ENCODE results near the gene CLEC4C. TPM values are rescaled to one million over a fixed set of nuclear protein-coding genes. Genes with fewer than 3 reads are reported as not detected.

The CLEC4C gene
- total RNA-seq, 1 donor from 2014 or later, result not detected

GRCh38 chr12:7705846-7706245 lies 41.3 kb downstream of the CLEC4C start:
- DNase-seq (ENCODE audit: extremely low spot score, unreplicated experiment), result no peak
- peaks cover 5% of the 10 kb centered on the region for H3K27me3 Mint-ChIP-seq
- H3K4me1 Mint-ChIP-seq (ENCODE audit: unreplicated experiment), result no peaks in the 10 kb centered on the region
- H3K36me3 Mint-ChIP-seq, result no peaks in the 10 kb centered on the region
- H3K9me3 Mint-ChIP-seq, result no peaks in the 10 kb centered on the region
- no peak for TF ChIP-seq CTCF (conservative IDR thresholded peaks at IDR 0.05)
- H3K4me3 Mint-ChIP-seq, result no peak overlapping the region
- no peak overlapping the region for H3K27ac Mint-ChIP-seq

- Mint-ChIP-seq H3K9me3 (no peaks in the 10 kb centered on the region), H3K27ac (no peak within 1 kb of the TSS), H3K36me3 (no peaks in the 10 kb centered on the region), H3K4me1 (ENCODE audit: unreplicated experiment) (no peaks in the 10 kb centered on the region), H3K27me3 (peaks cover 21% of the 10 kb centered on the region), H3K4me3 (no peak within 1 kb of the TSS)
- DNase-seq (ENCODE audit: extremely low spot score, unreplicated experiment), result no peak
- no peak for TF ChIP-seq CTCF (conservative IDR thresholded peaks at IDR 0.05)
These were observed 51.5 kb downstream of the CLEC4C start, which contains the start of gene GDF3 for GRCh38 chr12:7695566-7696197. Gene GDF3, minus strand, starts transcription at chr12:7695775. Its CDS starts 47 bp downstream, at chr12:7695728.

GRCh38 chr12:7695237-7695560 lies 52.0 kb downstream of the CLEC4C start:
- Mint-ChIP-seq H3K4me3 (no peak overlapping the region), H3K27me3 (peaks cover 21% of the 10 kb centered on the region), H3K36me3 (no peaks in the 10 kb centered on the region), H3K4me1 (ENCODE audit: unreplicated experiment) (no peaks in the 10 kb centered on the region), H3K9me3 (no peaks in the 10 kb centered on the region), H3K27ac (no peak overlapping the region)
- TF ChIP-seq CTCF (conservative IDR thresholded peaks at IDR 0.05), result no peak
- no peak for DNase-seq (ENCODE audit: extremely low spot score, unreplicated experiment)

- H3K4me3 Mint-ChIP-seq, result no peak overlapping the region
- no peak for TF ChIP-seq CTCF (conservative IDR thresholded peaks at IDR 0.05)
- no peaks in the 10 kb centered on the region for H3K9me3 Mint-ChIP-seq
These were observed 52.5 kb downstream of the CLEC4C start for GRCh38 chr12:7694556-7695236.

GRCh38 chr12:7693793-7694192 lies 53.4 kb downstream of the CLEC4C start:
- Mint-ChIP-seq H3K27ac (no peak overlapping the region), H3K4me3 (no peak overlapping the region), H3K36me3 (no peaks in the 10 kb centered on the region), H3K4me1 (ENCODE audit: unreplicated experiment) (no peaks in the 10 kb centered on the region), H3K9me3 (no peaks in the 10 kb centered on the region), H3K27me3 (peaks cover 21% of the 10 kb centered on the region)
- TF ChIP-seq CTCF (conservative IDR thresholded peaks at IDR 0.05), result no peak
- DNase-seq (ENCODE audit: extremely low spot score, unreplicated experiment), result no peak

More at GRCh38 chr12:7694556-7695236, 52.5 kb downstream of the CLEC4C start:
- Mint-ChIP-seq H3K4me1 (ENCODE audit: unreplicated experiment) (no peaks in the 10 kb centered on the region), H3K27ac (no peak overlapping the region), H3K27me3 (peaks cover 21% of the 10 kb centered on the region), H3K36me3 (no peaks in the 10 kb centered on the region)
- no peak for DNase-seq (ENCODE audit: extremely low spot score, unreplicated experiment)

All from type B pancreatic cell (in vitro differentiated cells).